GM21717 (cell line): ENCODE data around the gene LILRA5.
"Not testable (repeated sequence)": the region's sequence is repeated elsewhere in the genome, so short reads cannot be mapped to it uniquely, and the experiment has no call there.

ENCODE experiments used
- ATAC-seq: cut with Tn5 transposase; IDR thresholded peaks from one replicate; pipeline ENCODE4 v1.9.1; 2021; ENCODE audit warnings: mild to moderate bottlenecking, moderate library complexity; ENCODE audit not compliant: unreplicated experiment

LILRA5 gene

GRCh38 chr19:54312436-54313377 lies at the start of gene LILRA5:
Gene LILRA5, minus strand, starts transcription at chr19:54313166. Its CDS starts 147 bp downstream, at chr19:54313019.
- ATAC-seq, result no peak

- ATAC-seq, result not testable (repeated sequence)
These were observed 48.9 kb upstream of the LILRA5 start for GRCh38 chr19:54361680-54362422.

- ATAC-seq, result not testable (repeated sequence)
These were observed 46.3 kb upstream of the LILRA5 start for GRCh38 chr19:54359149-54359820.

GRCh38 chr19:54357381-54357780 lies 44.4 kb upstream of the LILRA5 start:
- ATAC-seq, result no peak

GRCh38 chr19:54356444-54357056 lies 43.6 kb upstream of the LILRA5 start:
- ATAC-seq, result no peak

- no peak for ATAC-seq
These were observed 42.7 kb upstream of the LILRA5 start for GRCh38 chr19:54355675-54356074.

- no peak for ATAC-seq
These were observed 41.8 kb upstream of the LILRA5 start for GRCh38 chr19:54354761-54355160.

GRCh38 chr19:54352546-54352945 lies 39.6 kb upstream of the LILRA5 start:
- ATAC-seq, result no peak

- ATAC-seq, result no peak
These were observed 39.1 kb upstream of the LILRA5 start for GRCh38 chr19:54352041-54352440.

- ATAC-seq, result no peak
These were observed 38.5 kb upstream of the LILRA5 start for GRCh38 chr19:54351474-54351873.

GRCh38 chr19:54345938-54346386 lies 33.0 kb upstream of the LILRA5 start:
- ATAC-seq, result no peak

GRCh38 chr19:54343868-54344267 lies 30.9 kb upstream of the LILRA5 start:
- ATAC-seq, result no peak

GRCh38 chr19:54341295-54341694 lies 28.3 kb upstream of the LILRA5 start:
- no peak for ATAC-seq

- no peak for ATAC-seq
These were observed 26.8 kb upstream of the LILRA5 start for GRCh38 chr19:54339646-54340358.

- no peak for ATAC-seq
These were observed 25.6 kb upstream of the LILRA5 start for GRCh38 chr19:54338521-54338920.

GRCh38 chr19:54337858-54338230 lies 24.9 kb upstream of the LILRA5 start:
- no peak for ATAC-seq

- no peak for ATAC-seq
These were observed 24.2 kb upstream of the LILRA5 start for GRCh38 chr19:54336893-54337857.

GRCh38 chr19:54335979-54336892 lies 23.3 kb upstream of the LILRA5 start:
- no peak for ATAC-seq
